ENCODE measurements around the gene PLXDC1. TPM values are rescaled to one million over a fixed set of nuclear protein-coding genes. Genes with fewer than 3 reads are reported as not detected.

The PLXDC1 gene
- total RNA-seq, 1 experiment from 2014 or later, result 0.81 TPM

DNA sequence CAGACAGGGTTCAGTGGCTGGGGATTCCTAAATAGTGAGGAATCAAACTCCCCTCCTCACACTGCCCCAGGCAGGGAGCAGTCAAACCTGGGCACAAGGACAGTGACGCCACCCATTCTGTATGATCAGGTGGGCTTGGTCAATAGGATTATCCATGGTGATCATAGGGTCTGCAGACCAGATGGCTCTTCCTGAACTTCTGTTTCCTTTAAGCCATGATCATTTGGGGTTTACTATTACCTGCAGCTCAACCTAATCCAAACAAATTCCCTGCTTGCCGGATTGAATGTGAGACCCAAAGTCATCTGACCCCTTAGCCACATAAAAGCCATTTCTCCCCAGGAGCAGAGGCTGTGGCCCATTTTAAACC is 54.3 kb downstream of the PLXDC1 start:
- no peak for DNase-seq (ENCODE audit: low read depth)

GRCh38 chr17:39096508-39097149 is 54.8 kb downstream of the PLXDC1 start:
- no peak for DNase-seq (ENCODE audit: low read depth)

DNA sequence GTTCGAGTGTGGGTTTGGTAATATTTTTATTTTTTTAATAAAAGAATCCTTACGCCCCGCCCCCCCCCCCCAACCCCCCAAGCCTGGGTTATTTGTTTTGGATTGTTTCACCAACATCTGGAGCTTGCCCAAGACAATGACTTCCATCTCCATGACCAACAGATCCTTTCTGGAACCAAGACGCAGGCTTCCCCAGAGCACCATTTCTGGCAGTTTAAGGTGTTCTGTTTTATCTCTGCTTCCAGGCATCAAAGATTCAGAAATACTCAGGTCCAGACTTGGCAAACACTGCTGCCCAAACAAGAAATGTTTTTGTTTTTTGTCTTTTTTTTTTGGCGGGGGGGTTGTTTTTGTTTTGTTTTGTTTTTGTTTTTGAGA is 56.1 kb downstream of the PLXDC1 start:
- no peak for DNase-seq (ENCODE audit: low read depth)

DNA sequence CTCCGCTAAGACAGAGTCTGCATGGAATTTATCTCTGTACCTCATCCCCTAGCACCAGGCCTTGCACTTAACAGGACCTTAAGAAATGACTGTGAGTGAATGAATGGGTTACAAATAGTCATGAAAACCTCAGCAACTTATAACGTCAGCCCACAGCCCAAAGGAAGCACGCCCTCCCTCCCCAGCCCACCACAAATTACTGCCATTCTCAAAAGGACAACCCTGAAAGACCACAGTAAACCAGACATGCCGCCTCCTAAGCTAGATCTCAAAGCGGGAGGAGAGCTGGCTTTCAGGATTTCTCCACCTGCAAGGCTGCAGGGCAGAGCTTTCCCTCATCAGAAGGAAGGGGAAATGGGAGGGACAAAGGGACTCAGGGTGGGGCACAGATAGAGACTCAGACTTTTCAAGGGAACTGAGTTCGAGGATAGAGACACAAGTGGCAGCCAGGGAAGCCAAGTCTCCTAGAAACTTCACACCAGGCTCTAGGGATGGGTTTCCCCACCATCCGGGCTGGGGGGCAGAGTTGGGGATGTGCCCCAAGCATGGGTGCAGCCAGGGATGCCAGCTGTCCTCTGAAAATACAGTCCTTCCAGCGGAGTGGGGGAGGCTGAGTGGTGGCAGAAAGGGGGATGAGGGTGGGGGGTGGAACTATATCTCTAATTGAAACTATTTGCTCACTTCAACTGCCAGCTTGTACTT is 56.7 kb downstream of the PLXDC1 start:
- DNase-seq (ENCODE audit: low read depth), result no peak

GRCh38 chr17:39092692-39093230 is 58.7 kb downstream of the PLXDC1 start:
- DNase-seq (ENCODE audit: low read depth), result no peak

GRCh38 chr17:39090908-39091665 is 60.4 kb downstream of the PLXDC1 start:
- DNase-seq (ENCODE audit: low read depth), result no peak

DNA sequence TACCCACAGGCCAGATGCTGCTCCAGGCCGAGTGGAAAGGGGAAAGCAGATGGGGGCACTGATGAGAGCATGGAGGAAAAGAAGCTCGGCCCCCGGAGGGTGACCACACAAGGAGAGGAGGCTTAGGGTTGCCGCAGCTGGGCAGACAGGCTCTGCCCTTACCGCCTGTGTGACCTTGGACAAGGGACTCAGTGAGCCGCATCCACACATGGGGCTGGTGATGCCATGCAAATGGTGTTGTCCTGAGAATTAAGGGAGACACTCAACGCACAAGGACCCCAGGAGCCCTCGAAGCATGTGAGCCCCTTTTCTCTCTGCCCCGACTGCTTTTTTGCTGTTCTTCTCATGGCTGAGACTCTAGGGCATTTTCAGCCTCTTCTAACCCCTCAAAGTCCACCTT is 61.0 kb downstream of the PLXDC1 start:
- no peak for DNase-seq (ENCODE audit: low read depth)

- DNase-seq (ENCODE audit: low read depth), result no peak
Observed at GRCh38 chr17:39084558-39084957, 66.9 kb downstream of the PLXDC1 start.

GRCh38 chr17:39083270-39083669 is 68.2 kb downstream of the PLXDC1 start:
- DNase-seq (ENCODE audit: low read depth), result no peak

DNA sequence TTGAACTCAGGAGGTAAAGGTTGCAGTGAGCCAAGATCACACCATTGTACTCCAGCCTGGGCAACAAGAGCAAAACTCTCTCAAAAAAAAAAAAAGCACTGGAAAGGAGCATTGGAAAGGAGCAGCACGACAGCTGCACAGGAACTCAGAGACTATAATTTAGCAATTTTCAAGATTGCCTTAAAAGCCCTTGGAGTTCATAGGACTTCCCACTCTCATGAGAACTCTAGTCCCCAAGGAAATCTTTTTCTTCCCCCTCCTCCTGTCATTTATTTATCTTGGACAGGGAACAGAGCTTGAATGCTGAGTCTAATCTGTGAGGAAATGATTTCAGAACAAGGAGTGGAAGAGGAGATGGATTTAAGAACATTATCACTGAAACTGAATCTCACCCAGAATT is 69.0 kb downstream of the PLXDC1 start:
- DNase-seq (ENCODE audit: low read depth), result no peak

GRCh38 chr17:39081851-39082250 is 69.6 kb downstream of the PLXDC1 start:
- no peak for DNase-seq (ENCODE audit: low read depth)

DNA sequence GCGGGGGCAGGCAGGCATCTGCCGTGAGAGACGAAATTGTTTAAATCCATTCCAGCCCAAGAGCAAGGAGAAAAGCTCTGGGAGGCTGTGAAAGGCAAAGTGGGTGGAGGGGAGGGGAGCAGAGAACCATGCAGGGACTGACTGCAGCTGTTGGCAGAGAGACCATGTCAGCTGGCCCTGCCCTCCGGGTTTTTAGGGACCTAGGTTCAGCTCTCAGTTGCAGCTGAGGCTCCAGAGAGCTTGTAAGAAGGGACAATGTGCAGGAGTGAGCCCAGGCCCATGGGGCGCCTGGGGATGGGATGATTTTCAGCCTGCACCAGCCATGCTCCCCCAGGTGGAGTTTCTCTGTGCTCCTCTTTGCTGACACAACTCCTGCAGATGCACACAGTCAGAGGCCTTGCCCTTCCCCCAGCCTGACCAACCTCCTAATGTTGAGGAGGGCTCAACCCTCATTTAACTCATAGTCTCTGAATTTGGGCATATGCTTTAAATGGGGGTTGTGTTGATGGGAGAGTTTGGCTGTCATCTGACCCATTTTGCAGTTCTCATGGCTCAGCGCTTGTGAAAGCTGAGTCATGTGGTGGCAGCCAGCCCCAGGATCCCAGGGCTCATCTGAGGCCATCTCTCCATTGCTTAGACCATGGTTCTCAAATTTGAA is 70.9 kb downstream of the PLXDC1 start:
- DNase-seq (ENCODE audit: low read depth), result peak; percentile 41

DNA sequence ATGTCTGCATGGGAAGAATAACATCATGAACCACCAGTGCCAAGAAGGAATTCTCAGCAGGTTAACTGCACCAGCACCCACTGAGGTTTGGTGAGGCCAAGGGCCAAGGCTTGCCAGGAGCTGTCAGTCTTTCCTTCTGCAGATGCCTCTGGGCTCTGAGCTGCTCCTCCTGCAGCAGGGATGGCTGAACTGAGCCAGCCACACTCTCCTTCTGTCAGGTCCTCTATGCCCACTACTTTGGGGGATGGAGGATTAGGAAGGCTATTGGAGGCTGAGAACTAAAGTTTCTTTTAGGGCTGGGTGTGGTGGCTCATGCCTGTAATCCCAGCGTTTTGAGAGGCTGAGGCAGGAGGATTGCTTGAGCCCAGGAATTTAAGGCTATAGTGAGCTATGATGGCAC is 71.6 kb downstream of the PLXDC1 start:
- DNase-seq (ENCODE audit: low read depth), result no peak

- DNase-seq (ENCODE audit: low read depth), result no peak
Observed at GRCh38 chr17:39077866-39078265, 73.6 kb downstream of the PLXDC1 start.

- DNase-seq (ENCODE audit: low read depth), result no peak
Observed at GRCh38 chr17:39077252-39077651, 74.2 kb downstream of the PLXDC1 start.

DNA sequence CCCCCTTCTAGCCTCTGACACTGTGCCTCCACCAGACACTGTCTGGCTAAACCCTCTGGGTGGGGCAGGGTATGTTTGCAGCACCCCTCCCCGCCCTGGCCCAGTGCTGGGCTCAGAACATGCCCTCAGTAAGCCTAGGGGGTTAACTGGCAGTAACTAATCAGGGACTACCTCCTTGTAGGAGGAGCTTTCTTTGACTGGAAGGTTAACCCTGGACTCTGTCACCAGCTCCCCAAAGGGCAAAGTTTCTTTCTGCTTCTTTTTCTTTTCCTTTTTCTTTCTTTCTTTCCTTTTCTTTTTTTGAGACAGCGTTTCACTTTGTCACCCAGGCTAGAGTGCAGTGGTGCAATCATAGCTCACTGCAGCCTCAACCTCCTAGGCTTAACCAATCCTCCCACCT is 76.8 kb downstream of the PLXDC1 start:
- no peak for DNase-seq (ENCODE audit: low read depth)

GRCh38 chr17:39073916-39074315 is 77.5 kb downstream of the PLXDC1 start:
- peak; percentile 31 for DNase-seq (ENCODE audit: low read depth)

DNA sequence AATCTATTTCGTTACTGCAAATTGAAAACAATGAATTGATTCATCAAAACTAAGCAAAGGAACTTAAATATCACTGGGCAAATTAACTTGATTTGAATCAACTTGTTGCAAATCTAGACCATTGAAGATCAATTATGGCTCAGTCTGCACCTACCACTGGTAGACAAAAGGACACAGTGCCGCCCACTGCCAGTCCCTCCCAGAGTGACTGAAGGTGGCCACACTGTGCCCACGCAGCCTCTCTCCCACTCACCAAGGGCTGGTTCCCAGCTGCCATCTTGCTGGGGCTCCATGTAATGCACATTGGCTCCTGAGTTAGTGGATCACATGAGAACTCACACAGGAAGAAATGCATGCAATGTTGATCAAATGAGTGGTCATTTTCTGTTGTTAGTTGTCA is 78.1 kb downstream of the PLXDC1 start:
- DNase-seq (ENCODE audit: low read depth), result no peak

- DNase-seq (ENCODE audit: low read depth), result no peak
Observed at GRCh38 chr17:39071573-39071972, 79.9 kb downstream of the PLXDC1 start.

DNA sequence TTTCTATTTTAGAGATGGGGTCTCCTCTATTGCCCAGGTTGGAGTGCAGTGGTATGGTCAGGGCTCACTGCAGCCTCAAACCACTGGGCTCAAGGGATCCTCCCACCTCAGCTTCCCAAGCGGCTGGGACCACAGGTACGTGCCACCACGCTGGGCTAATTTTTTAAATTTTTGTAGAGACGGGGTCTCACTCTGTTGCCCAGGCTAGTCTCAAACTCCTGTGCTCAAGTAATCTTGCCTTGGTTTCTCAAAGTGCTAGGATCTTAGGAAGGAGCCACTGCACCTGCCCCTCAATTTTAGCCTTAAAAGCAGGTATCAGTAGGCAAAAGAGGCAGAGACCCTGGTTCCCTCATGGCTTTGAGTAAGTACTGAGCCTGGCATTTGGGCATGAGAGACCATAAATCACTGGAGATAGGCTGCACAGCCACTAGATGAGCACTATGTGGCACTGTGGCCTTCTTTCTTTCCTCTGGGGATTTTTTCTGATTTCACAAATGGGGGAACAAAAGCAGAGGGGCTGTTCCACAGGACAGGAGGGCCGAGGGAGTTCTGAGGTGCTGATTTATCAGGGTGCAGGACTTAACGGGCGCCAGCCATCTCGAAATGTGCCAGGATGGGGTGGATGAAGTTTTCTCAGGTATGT is 82.2 kb downstream of the PLXDC1 start:
- peak; percentile 57 for DNase-seq (ENCODE audit: low read depth)

- no peak for DNase-seq (ENCODE audit: low read depth)
Observed at GRCh38 chr17:39064819-39065218, 86.6 kb downstream of the PLXDC1 start.

- DNase-seq (ENCODE audit: low read depth), result peak; percentile 64
Observed at GRCh38 chr17:39064374-39064773, 87.1 kb downstream of the PLXDC1 start.
